ENCODE results near the gene SPATC1L. TPM values are rescaled to one million over a fixed set of nuclear protein-coding genes. Genes with fewer than 3 reads are reported as not detected.
"Not testable (repeated sequence)": the region's sequence is repeated elsewhere in the genome, so short reads cannot be mapped to it uniquely, and the experiment has no call there.

The SPATC1L gene
- total RNA-seq, 2 donors from 2014 or later: 7.1 to 8.9 TPM

DNA sequence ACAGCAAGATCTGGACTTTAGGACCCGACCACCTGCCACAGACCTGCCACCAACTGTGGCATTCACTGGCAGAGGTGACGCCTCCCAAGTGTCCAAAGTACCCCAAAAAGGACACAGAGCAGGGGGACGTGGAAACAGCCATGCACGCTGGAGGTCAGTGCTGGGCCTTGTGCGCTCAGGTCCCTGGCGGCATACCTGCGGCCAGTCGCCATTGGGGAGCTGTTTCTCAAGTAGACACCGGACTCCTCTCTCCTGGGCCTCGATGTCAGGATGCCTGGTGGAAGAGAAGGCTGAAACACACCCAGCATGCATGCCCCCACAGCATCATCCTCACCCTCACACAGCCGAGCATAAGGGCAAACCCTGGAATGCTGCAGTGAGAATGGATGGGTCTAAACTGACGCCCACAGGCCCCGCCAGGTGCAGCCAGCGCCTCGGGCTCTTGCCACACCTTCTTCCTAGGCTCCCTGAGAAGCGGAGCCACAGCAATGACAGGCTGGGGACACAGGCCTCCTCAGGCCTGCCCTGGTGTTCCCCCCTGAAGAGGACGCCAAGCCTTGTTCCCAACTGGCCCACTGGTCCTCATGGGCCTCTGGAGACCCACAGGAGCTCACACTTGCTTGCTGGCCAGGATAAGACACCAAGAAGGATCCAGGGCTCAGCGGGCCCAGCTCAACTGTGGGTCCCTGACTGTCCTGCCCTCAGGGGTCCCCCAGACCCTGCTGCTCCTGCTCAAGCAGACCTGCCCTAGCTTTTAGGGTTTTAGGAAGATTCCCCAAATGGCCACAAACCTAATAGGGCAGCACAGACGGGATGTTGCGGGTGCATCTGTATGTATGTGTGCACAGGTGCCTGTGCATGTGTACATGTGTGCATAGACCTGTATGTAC, 7.7 kb upstream of the SPATC1L start:
- no peak for DNase-seq (ENCODE audit: low spot score in 2 of 2)
- H3K36me3 Mint-ChIP-seq: no peaks in the 10 kb centered on the region
- H3K27ac Mint-ChIP-seq: no peak overlapping the region
- no peaks in the 10 kb centered on the region for H3K9me3 Mint-ChIP-seq
- ATAC-seq: no peak

DNA sequence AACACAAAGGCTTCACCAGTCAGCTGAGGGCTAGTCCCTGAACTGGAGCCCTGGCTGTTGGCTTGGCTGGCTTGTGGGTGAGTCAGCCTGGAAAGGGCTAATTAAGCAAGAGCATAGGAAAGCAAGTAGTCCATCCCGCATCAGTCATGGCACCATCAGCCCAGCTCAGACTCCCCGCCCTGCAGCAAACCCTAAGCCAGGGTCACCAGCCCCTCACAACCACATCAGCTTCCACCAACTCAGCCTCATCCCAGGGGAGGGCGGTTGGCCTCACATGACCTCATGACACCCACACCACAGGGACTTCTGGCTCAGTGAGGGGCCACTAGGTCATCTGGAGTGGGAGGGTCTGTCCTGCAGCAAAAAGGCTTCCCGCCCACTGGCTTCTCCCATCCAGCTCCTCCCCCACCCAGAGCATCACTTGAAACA, 7.0 kb upstream of the SPATC1L start:
- ATAC-seq (no peak), DNase-seq (ENCODE audit: low spot score in 2 of 2) (no peak)
- Mint-ChIP-seq H3K27ac (no peak overlapping the region), H3K36me3 (no peaks in the 10 kb centered on the region), H3K9me3 (no peaks in the 10 kb centered on the region)

DNA sequence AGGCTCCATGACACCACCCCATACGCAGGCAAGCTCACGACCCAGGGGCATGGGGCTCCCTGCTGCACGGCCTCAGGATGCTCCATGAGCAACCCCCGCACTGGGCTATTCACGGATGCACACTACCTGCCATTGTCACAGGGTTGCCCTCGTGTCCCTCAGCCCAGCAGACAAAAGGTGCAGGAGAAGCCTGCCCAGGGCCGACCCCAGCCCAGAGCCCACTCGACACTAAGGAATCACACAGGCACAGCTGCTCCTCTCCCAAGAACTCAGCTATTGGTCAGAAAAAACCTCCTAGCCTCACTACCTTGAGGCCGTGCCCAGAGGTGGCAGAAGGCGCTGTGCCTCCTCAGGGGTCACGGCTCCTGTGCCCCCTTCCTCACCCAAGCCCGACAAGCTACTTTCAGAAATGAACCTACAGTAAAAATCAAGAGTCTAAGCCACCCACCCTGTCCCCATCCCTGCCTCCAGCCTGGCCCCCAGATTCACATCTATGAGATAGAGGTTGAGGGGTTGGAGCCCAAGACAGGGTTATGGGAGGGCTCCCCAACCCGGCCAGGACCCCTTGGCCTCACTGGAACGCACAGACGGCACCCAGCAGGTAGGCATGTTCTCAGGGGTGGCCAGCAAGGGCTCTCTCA, 6.4 kb upstream of the SPATC1L start:
- Mint-ChIP-seq H3K9me3 (no peaks in the 10 kb centered on the region), H3K36me3 (no peaks in the 10 kb centered on the region), H3K27ac (no peak overlapping the region)
- ATAC-seq (no peak), DNase-seq (ENCODE audit: low spot score in 2 of 2) (no peak)

DNA sequence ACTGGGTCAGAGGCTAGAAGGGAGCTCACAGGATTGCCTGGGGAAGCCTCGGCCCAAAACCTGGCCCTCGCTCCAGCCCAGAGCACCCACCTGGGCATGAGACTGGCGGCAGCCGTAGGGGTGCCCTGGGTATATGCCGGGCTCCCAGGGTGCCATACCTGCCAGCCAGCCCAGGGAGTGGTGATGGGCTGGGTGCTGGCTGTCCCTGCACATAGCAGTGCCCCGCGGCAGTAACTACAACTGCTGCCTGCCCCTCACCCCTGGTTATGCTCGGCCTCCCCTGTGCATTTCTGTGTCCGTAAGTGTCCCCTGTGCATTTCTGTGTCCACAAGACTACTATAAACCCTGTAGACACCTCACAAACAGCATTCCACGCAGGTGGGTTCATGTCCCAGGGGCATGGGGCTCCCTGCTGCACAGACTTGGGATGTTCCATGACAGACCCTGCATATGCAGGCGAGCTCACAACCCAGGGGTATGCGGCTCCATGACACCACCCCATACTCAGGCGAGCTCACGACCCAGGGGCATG, 5.8 kb upstream of the SPATC1L start:
- Mint-ChIP-seq H3K36me3 (no peaks in the 10 kb centered on the region), H3K9me3 (no peaks in the 10 kb centered on the region), H3K27ac (no peak overlapping the region)
- DNase-seq (ENCODE audit: low spot score in 2 of 2): no peak
- ATAC-seq: no peak

DNA sequence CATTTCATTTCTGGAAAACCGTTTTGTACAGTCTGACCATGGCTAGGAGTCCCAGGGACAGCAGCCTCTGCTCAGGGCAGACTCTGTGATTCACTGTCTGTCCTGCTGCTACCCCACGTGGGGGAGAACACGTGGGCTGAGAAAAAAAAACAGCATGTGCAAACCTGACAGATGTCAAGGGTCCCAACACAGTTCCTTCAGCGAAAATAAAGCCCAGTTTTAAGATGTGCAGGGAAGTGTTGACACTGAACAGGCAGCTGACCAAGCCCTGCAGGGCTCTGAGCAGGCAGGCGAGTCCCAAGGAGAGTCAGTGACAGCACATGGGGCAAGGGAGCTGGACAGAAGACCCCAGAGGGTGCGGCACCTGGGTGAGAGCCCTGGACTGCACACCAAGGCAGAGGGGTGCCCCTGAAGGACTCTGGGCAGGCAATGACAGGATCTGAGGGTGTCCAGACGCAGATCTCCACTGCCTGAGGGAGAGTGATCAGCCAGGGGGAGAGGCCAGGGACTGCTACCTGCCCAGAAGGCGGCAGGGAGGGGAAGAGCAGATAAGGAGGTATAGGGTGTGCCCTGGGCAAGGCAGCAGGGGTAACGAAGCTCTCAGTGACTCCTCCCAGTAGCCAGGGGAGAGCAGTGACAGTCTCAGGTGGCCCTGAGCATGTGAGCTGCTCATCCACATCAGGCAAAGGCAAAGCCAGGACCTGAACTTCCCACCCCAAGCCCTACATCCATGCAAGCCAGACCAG, 5.1 kb upstream of the SPATC1L start:
- DNase-seq (ENCODE audit: low spot score in 2 of 2) (no peak), ATAC-seq (no peak)
- no peaks in the 10 kb centered on the region for H3K9me3 Mint-ChIP-seq
- peak overlapping the region; percentile 25 to 46 for H3K27ac Mint-ChIP-seq
- H3K36me3 Mint-ChIP-seq: no peaks in the 10 kb centered on the region

DNA sequence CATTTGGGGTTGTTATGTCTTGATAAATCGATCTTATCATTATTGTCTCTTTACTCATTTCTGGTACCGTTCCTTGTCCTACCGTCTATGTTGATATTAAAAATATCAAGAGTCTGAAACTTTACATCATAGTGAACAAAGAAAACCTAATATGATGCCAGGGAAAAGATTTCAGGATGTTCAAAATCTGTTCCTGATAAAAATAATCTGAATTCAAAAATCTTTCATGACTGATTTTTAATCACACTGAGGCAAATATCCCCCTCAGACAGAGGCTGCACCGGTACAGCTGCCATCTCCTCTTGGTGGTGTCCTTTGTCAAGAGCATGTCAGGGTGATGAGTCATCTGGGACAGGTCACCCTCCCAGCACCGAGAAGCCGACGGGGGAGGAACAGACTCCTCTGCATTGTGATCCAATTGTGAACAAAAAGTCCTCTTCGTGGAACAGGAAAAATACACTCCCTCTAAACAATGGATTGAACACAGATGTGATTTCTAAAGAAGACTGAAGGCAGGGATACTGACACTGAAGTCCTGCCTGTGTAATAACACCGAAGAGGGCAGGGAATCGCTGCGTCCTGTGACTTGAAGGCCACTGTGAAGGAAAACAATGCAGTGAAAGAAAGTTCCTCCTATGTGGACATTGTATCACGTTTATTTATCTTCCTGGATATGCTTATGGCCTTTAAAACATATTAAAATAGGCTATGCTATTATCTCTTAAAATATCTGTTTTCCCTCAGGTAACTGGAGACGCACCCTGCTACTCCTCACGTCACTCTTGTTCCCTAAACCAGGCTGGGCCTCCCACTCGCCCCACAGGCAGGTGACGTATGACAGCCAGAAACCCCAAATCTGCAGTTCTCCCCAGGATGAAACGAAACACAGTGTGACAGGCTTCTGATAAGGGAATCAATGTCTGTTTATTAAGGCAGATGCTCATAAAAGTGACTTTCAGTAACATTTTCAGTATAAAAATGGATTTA, 4.3 kb upstream of the SPATC1L start:
- DNase-seq (ENCODE audit: low spot score in 2 of 2): no peak
- Mint-ChIP-seq H3K27ac (peak overlapping the region; percentile 25 to 46), H3K36me3 (no peaks in the 10 kb centered on the region), H3K9me3 (no peaks in the 10 kb centered on the region)
- no peak for ATAC-seq

DNA sequence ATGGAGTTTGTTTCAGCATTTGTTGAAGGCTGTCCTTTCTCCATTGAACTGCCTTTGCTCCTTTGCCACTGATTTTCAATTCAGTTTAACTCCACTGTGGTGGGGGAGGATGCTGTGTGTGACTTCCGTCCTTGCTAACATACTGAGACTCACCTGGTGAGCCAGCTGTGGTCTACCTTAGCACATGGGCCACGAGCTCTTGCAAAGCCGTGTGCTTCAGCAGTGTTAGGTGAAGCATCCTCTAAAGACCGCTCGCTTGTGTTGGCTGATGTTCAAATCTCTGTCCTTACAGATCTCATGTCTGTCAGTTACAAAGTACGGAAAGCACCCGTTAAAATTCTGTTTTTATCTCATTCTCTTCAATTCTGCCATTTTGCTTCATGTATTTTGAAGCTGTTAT, 3.6 kb upstream of the SPATC1L start:
- DNase-seq (ENCODE audit: low spot score in 2 of 2) (no peak), ATAC-seq (no peak)
- H3K36me3 Mint-ChIP-seq: no peaks in the 10 kb centered on the region
- no peak overlapping the region for H3K27ac Mint-ChIP-seq
- no peaks in the 10 kb centered on the region for H3K9me3 Mint-ChIP-seq

DNA sequence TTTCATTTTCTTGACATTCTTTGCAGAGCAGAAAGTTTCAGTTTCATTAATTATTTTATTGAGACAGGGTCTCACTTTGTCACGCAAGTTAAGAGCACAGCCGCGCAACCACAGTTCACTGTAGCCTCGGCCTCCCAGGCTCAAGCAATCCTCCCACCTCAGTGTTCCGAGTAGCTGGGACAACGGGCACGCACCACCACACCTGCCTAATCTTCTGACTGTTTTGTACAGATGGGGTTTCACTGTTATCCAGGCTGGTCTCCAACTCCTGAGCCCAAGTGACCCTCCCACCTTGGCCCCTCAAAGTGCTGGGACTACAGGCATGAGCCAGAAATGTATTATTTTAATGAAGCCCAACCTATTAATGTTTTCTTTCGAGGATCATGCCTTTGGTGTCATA, 3.0 kb upstream of the SPATC1L start:
- Mint-ChIP-seq H3K36me3 (no peaks in the 10 kb centered on the region), H3K9me3 (no peaks in the 10 kb centered on the region), H3K27ac (peak overlapping the region in 1 of 2 donors; percentile 73)
- ATAC-seq (no peak), DNase-seq (ENCODE audit: low spot score in 2 of 2) (no peak)

DNA sequence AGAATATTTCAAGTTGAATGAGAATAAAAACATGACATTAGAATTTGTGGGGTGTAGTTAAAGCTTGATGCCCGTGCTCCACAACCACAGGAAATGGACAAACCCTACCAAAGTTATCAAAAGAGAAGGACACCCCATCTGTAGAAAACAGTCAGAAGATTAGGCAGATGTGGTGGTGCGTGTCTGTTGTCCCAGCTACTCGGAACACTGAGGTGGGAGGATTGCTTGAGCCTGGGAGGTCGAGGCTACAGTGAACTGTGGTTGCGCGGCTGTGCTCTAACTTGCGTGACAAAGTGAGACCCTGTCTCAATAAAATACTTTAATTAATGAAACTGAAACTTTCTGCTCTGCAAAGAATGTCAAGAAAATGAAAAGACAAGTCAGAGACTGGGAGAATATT, 1.5 kb upstream of the SPATC1L start:
- Mint-ChIP-seq H3K36me3 (no peaks in the 10 kb centered on the region), H3K9me3 (no peaks in the 10 kb centered on the region), H3K27ac (no peak overlapping the region)
- DNase-seq (ENCODE audit: low spot score in 2 of 2): no peak
- no peak for ATAC-seq

DNA sequence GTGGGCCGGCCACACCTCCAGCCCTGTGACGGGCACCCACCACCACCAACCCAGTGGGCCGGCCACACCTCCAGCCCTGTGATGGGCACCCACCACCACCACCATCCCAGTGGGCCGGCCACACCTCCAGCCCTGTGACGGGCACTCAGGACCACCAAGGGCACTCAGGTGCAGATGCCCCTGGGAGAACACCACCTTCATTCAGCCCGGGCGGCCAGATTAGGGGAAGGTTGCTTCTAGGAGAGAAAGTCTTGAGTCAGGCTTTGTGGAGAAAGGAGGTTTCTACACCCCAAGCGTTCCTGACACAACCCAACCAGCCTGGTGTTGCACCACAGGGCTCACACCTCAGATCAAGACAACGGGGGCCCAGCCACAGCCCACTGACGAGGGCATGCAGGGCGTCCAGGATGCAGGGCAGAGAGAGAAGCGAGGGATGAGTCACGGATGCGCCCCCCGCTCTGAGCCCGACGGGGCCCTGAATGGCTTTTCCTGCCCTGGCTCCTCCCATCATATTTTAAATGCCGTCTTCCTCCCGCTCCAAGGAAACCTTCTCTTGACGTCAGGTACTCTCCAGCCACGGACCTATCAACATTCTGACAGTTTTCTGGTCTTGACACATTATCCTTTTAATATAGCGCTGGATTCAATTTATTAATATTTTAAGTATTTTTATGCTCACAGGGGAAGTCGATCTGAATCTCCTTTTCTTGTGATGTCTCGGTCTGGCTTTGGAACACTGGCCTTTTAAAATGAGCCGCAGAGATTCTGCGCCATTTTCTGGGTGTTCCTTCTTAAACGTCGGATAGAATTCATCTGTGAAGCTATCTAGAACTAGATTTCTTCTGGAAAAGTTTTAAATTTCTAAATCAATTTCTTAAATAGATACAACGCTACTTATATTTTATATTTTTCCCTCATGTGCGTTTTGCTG, 631 bp upstream of the SPATC1L start:
- Mint-ChIP-seq H3K36me3 (no peaks in the 10 kb centered on the region), H3K9me3 (no peaks in the 10 kb centered on the region), H3K27ac (peak overlapping the region; percentile 67 to 86)
- DNase-seq (ENCODE audit: low spot score in 2 of 2): peak; percentile 65 to 80
- ATAC-seq: peak; percentile 79 to 81

DNA sequence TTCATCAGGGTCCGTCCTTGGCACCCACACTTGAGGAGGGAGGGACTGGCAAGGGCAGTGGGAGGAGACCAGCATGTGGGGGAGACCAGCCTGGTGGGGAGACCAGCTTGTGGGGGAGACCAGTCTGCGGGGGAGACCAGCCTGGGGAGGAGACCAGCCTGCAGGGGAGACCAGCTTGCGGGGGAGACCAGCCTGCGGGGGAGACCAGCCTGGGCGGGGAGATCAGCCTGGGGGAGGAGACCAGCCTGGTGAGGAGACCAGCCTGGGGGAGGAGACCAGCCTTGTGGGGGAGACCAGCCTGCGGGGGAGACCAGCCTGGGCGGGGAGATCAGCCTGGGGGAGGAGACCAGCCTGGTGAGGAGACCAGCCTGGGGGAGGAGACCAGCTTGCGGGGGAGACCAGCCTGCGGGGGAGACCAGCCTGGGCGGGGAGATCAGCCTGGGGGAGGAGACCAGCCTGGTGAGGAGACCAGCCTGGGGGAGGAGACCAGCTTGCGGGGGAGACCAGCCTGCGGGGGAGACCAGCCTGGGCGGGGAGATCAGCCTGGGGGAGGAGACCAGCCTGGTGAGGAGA, 836 bp downstream of the SPATC1L start:
- not testable (repeated sequence) for H3K9me3 Mint-ChIP-seq; H3K27ac Mint-ChIP-seq; DNase-seq (ENCODE audit: low spot score in 2 of 2); ATAC-seq; H3K36me3 Mint-ChIP-seq

DNA sequence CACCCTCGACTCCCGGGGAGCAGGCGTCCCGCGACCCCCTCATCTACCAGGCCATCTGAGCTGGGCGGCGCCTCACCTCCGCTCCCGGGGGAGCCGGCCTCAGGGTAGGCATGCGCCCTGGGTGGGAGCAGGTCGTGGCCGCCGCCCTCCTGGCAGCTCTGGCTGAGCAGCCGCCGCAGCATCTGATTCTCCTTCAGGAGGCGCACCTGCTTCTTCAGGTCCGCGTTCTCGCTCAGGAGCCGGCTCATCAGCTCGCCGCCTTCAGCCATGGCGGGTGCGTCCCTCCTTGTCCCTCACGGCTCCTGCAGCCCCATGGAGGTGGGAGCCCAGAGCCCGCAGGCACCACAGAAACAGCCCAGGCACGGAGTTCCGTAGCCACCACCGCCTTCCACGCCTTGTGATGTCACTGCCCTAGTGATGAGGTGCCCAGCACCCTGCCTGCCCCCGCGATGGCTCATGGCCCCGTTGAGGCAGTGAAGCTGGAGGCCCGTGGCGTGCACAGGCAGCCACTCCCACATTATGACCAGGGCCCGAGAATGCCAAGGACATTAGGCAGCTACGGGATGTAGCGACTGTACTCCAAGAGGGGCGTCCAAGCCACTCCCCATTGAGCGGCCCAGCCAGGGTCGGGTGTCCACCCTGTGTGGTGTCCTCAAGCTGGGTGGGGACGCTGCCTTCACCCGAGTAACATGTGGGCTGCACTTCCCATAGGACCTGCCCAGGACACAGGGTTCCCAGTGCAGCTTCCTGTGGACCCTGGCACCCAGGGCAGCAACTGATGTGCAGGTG, 1.5 kb downstream of the SPATC1L start:
- H3K27ac Mint-ChIP-seq: no peak overlapping the region
- H3K9me3 Mint-ChIP-seq: no peaks in the 10 kb centered on the region
- DNase-seq (ENCODE audit: low spot score in 2 of 2) (no peak), ATAC-seq (no peak)
- no peaks in the 10 kb centered on the region for H3K36me3 Mint-ChIP-seq

DNA sequence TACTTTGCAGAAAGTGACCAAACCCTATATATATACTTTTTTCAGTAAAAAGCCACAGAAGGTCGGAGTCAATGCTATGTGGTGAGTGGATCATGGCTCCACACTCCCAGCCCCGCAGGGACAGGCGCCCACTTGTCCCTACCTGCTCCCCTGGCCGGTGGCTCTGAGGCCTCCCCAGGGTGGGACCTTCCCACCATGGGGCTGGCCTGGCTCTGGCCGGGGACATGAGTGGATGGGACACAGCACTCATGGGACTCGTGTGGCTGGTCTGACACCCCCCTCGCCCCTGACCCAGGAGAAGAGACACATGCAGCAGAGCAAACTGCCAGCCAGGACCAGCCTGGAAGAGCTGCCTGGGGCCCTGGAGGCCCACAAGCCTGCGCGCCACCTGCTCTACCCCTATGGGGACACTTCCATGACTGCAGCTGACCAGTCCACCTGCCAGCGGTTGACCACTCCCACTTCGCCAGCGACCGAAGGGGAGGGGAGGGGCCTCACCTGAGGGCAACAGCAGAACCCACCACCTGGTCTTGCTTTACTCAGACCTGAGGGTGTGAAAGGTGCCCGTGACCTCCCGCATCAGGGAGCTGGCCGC, 2.2 kb downstream of the SPATC1L start:
- no peaks in the 10 kb centered on the region for H3K9me3 Mint-ChIP-seq
- no peaks in the 10 kb centered on the region for H3K36me3 Mint-ChIP-seq
- H3K27ac Mint-ChIP-seq: no peak overlapping the region
- DNase-seq (ENCODE audit: low spot score in 2 of 2): no peak
- ATAC-seq: no peak

DNA sequence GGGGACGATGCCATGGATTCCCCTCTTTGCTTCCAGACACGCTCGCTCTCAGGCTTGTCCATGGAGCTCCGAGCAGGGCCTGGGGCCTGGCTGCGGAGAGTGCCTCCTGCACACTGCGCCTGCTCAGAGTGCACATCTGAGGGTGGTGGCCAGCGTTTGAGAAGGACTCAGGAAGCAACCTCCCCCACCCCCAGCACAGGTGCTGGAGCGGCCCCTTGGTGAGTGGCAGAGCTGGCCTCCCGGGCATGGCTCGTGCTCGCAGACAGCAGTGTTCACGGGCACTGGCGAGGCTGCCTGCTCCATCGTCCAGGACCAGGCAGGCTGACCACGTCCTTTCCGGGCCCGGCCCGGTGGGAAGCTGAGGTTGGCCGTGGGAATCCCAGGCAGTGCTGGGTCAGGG, 2.8 kb downstream of the SPATC1L start:
- Mint-ChIP-seq H3K27ac (no peak overlapping the region), H3K36me3 (peaks cover 0 to 4% of the 10 kb centered on the region in 2 donors), H3K9me3 (no peaks in the 10 kb centered on the region)
- no peak for DNase-seq (ENCODE audit: low spot score in 2 of 2)
- no peak for ATAC-seq
